ENCODE results near the gene CFAP90. TPM values are rescaled to one million over a fixed set of nuclear protein-coding genes. Genes with fewer than 3 reads are reported as not detected.

CFAP90 gene
- polyA plus RNA-seq, 1 of the 3 experiments (the other 2 are of a cell fraction) = 0.10 TPM

DNA sequence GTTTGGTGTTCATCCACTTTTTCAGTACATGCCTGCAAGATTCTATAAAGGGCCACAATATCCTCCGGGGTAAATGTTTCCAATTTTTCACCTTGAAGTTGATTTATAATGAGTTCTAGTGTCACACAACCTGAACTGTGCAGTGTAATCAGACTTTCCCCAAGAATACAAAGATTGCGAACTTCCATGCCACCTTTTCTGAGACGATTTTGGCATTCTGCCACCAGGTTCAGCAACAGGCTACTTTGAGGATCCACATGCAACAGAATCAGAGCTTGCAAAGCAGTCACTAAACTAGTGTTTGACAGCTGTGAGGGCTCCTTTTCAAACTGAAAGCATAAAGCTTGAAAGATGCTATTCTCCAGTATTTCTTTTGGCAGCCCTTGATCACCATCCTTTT is 16.3 kb upstream of the CFAP90 start:
- CTCF ChIA-PET = interaction anchor here (1.2 to 5.3 kb wide), 2 partner anchors 10 to 20 kb away, joined by 6 to 34 read pairs; no protein-coding TSS in a partner anchor
- Histone ChIP-seq H3K79me2 (ENCODE audit: insufficient read depth) (peaks cover 74% of the 10 kb centered on the region), H2AFZ (ENCODE audit: low read depth) (no peak overlapping the region), H3F3A (replicated peaks; ENCODE audit: insufficient read depth) (no peaks in the 10 kb centered on the region), H4K20me1 (ENCODE audit: insufficient read depth) (peaks cover 15% of the 10 kb centered on the region), H3K27ac (ENCODE audit: low read depth in 2 of 2, low read length in 1 of 2) (no peak overlapping the region), H3K4me1 (ENCODE audit: control insufficient read depth in 1 of 2, insufficient read depth in 2 of 2, low read depth in 1 of 2, low read length in 1 of 2) (peaks cover 0 to 12% of the 10 kb centered on the region in 2 experiments; a peak in 2 of 4 replicates), H3K4me3 (ENCODE audit: low read depth in 2 of 2, low read length in 1 of 2) (0 out of 4 replicates have a peak overlapping the region, but pooled peaks of 1 of the 2 experiments have one; percentile 7), H3K4me2 (peak overlapping the region; percentile 82), H3K36me3 (replicated peaks in 1 of 2; ENCODE audit: control insufficient read depth in 1 of 2, insufficient read depth in 2 of 2, low read length in 1 of 2) (peaks cover 33 to 45% of the 10 kb centered on the region in 2 experiments), H3K27me3 (ENCODE audit: insufficient read depth) (no peaks in the 10 kb centered on the region), H3K9me2 (no peaks in the 10 kb centered on the region), H3K9me3 (no peaks in the 10 kb centered on the region), H3K9ac (no peak overlapping the region)
- POLR2A ChIA-PET = no interaction called here
- TF ChIP-seq RXRA (IDR thresholded peaks at IDR 0.05; ENCODE audit: borderline replicate concordance, low read depth) = no peak
- 77% methylated on average over 3 of the region's 3 CpGs for WGBS (ENCODE audit: low lambda C conversion rate)
- DNase-seq = no peak

DNA sequence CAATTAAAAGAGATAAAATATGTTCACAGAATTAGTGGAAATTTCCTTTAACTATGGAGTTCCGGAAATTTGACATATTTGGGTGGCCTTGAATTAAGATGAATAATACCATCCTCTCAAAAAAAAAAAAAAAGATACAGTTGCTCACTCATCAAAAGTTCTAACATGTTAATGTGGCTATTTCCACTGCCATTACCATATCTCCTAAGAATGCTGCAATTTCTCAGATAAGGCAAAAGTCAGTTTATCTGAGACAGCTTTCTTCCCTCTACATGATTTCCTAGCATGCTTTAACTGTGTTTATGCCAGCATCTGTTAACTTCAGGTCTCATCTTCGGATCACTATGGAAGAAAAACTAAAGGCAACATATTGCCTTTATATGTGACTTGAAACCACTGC is 15.3 kb upstream of the CFAP90 start:
- no peak overlapping the region for H3K4me2 ChIP-seq
- no peak overlapping the region for H2AFZ ChIP-seq (ENCODE audit: low read depth)
- H3F3A ChIP-seq (replicated peaks; ENCODE audit: insufficient read depth) = no peaks in the 10 kb centered on the region
- H3K27me3 ChIP-seq (ENCODE audit: insufficient read depth) = no peaks in the 10 kb centered on the region
- H3K9me2 ChIP-seq = no peaks in the 10 kb centered on the region
- peaks cover 63% of the 10 kb centered on the region for H3K79me2 ChIP-seq (ENCODE audit: insufficient read depth)
- no peak for DNase-seq
- ChIA-PET CTCF (interaction anchor here (5.3 kb wide), 1 partner anchor 9 kb away, joined by 34 read pairs; no protein-coding TSS in a partner anchor), POLR2A (no interaction called here)
- no peak overlapping the region for H3K27ac ChIP-seq (ENCODE audit: low read depth in 2 of 2, low read length in 1 of 2)
- H3K4me1 ChIP-seq (ENCODE audit: control insufficient read depth in 1 of 2, insufficient read depth in 2 of 2, low read depth in 1 of 2, low read length in 1 of 2) = peaks cover 0 to 12% of the 10 kb centered on the region in 2 experiments; a peak in 2 of 4 replicates
- TF ChIP-seq, protein P1, sequence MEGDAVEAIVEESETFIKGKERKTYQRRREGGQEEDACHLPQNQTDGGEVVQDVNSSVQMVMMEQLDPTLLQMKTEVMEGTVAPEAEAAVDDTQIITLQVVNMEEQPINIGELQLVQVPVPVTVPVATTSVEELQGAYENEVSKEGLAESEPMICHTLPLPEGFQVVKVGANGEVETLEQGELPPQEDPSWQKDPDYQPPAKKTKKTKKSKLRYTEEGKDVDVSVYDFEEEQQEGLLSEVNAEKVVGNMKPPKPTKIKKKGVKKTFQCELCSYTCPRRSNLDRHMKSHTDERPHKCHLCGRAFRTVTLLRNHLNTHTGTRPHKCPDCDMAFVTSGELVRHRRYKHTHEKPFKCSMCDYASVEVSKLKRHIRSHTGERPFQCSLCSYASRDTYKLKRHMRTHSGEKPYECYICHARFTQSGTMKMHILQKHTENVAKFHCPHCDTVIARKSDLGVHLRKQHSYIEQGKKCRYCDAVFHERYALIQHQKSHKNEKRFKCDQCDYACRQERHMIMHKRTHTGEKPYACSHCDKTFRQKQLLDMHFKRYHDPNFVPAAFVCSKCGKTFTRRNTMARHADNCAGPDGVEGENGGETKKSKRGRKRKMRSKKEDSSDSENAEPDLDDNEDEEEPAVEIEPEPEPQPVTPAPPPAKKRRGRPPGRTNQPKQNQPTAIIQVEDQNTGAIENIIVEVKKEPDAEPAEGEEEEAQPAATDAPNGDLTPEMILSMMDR (IDR thresholded peaks at IDR 0.05) = no peak
- TF ChIP-seq TCF12 (IDR thresholded peaks at IDR 0.05) = no peak
- TF ChIP-seq SMC3 (IDR thresholded peaks at IDR 0.05; ENCODE audit: low read depth, low read length) = no peak
- TF ChIP-seq, protein P2, sequence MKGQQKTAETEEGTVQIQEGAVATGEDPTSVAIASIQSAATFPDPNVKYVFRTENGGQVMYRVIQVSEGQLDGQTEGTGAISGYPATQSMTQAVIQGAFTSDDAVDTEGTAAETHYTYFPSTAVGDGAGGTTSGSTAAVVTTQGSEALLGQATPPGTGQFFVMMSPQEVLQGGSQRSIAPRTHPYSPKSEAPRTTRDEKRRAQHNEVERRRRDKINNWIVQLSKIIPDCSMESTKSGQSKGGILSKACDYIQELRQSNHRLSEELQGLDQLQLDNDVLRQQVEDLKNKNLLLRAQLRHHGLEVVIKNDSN (IDR thresholded peaks at IDR 0.05; ENCODE audit: borderline replicate concordance, low read depth) = no peak
- TF ChIP-seq, protein P3, sequence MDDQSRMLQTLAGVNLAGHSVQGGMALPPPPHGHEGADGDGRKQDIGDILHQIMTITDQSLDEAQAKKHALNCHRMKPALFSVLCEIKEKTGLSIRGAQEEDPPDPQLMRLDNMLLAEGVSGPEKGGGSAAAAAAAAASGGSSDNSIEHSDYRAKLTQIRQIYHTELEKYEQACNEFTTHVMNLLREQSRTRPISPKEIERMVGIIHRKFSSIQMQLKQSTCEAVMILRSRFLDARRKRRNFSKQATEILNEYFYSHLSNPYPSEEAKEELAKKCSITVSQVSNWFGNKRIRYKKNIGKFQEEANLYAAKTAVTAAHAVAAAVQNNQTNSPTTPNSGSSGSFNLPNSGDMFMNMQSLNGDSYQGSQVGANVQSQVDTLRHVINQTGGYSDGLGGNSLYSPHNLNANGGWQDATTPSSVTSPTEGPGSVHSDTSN (IDR thresholded peaks at IDR 0.05) = no peak
- no peak for TF ChIP-seq GATA2 (CRISPR knock-in tag; IDR thresholded peaks at IDR 0.05)
- no peak for TF ChIP-seq ELF1 (IDR thresholded peaks at IDR 0.05)
- TF ChIP-seq RCOR1 (IDR thresholded peaks at IDR 0.05; ENCODE audit: low read length) = no peak
- TF ChIP-seq EP300 (IDR thresholded peaks at IDR 0.05; ENCODE audit: borderline replicate concordance in 1 of 2, low read depth in 1 of 2, low read length in 1 of 2) = no peak
- no peak for TF ChIP-seq POLR2AphosphoS5 (IDR thresholded peaks at IDR 0.05; ENCODE audit: low read depth, low read length)
- TF ChIP-seq, protein P4, sequence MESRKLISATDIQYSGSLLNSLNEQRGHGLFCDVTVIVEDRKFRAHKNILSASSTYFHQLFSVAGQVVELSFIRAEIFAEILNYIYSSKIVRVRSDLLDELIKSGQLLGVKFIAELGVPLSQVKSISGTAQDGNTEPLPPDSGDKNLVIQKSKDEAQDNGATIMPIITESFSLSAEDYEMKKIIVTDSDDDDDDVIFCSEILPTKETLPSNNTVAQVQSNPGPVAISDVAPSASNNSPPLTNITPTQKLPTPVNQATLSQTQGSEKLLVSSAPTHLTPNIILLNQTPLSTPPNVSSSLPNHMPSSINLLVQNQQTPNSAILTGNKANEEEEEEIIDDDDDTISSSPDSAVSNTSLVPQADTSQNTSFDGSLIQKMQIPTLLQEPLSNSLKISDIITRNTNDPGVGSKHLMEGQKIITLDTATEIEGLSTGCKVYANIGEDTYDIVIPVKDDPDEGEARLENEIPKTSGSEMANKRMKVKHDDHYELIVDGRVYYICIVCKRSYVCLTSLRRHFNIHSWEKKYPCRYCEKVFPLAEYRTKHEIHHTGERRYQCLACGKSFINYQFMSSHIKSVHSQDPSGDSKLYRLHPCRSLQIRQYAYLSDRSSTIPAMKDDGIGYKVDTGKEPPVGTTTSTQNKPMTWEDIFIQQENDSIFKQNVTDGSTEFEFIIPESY (IDR thresholded peaks at IDR 0.05; ENCODE audit: borderline replicate concordance, low read depth) = no peak
- no peak for TF ChIP-seq TAF1 (IDR thresholded peaks at IDR 0.05; ENCODE audit: borderline replicate concordance, low read depth, low read length)
- no peak for TF ChIP-seq TEAD4 (IDR thresholded peaks at IDR 0.05; ENCODE audit: borderline replicate concordance, insufficient read depth)
- TF ChIP-seq SIN3A (IDR thresholded peaks at IDR 0.05; ENCODE audit: borderline replicate concordance, low read depth, low read length) = no peak
- no peak for TF ChIP-seq EZH2phosphoT487 (IDR thresholded peaks at IDR 0.05; ENCODE audit: borderline replicate concordance, low read depth)
- H4K20me1 ChIP-seq (ENCODE audit: insufficient read depth) = peaks cover 11% of the 10 kb centered on the region
- no peaks in the 10 kb centered on the region for H3K9me3 ChIP-seq
- peaks cover 39 to 47% of the 10 kb centered on the region in 2 experiments for H3K36me3 ChIP-seq (replicated peaks in 1 of 2; ENCODE audit: control insufficient read depth in 1 of 2, insufficient read depth in 2 of 2, low read length in 1 of 2)
- 90% methylated on average over 2 of the region's 2 CpGs for WGBS (ENCODE audit: low lambda C conversion rate)
- H3K9ac ChIP-seq = no peak overlapping the region
- no peak overlapping the region for H3K4me3 ChIP-seq (ENCODE audit: low read depth in 2 of 2, low read length in 1 of 2)
